HG03196 (cell line): ENCODE measurements around the gene MACROD1.
"Not testable (repeated sequence)": the region's sequence is repeated elsewhere in the genome, so short reads cannot be mapped to it uniquely, and the experiment has no call there.

ENCODE experiments used
- ATAC-seq: cut with Tn5 transposase; IDR thresholded peaks from one replicate; pipeline ENCODE4 v1.9.1; 2021; ENCODE audit not compliant: unreplicated experiment

The MACROD1 gene

GRCh38 chr11:63973912-63974258 lies 192.0 kb downstream of the MACROD1 start:
- ATAC-seq = not testable (repeated sequence)

GRCh38 chr11:63970902-63971301 lies 195.0 kb downstream of the MACROD1 start:
- no peak for ATAC-seq

- ATAC-seq = no peak
Measured at GRCh38 chr11:63969461-63969860, 196.5 kb downstream of the MACROD1 start.

- no peak for ATAC-seq
Measured at GRCh38 chr11:63966444-63966843, 199.5 kb downstream of the MACROD1 start.

- not testable (repeated sequence) for ATAC-seq
Measured at GRCh38 chr11:63963895-63964294, 202.0 kb downstream of the MACROD1 start.

GRCh38 chr11:63961608-63962412 lies 204.1 kb downstream of the MACROD1 start:
- no peak for ATAC-seq

GRCh38 chr11:63958008-63958407 lies 207.9 kb downstream of the MACROD1 start:
- no peak for ATAC-seq

GRCh38 chr11:63952570-63952969 lies 213.3 kb downstream of the MACROD1 start:
- ATAC-seq = no peak

GRCh38 chr11:63951779-63952536 lies 214.0 kb downstream of the MACROD1 start:
- ATAC-seq = no peak
